Stimulated activated naive CD4-positive, alpha-beta T cell (primary cell): ENCODE data around the gene KIAA0408.
"Not testable (repeated sequence)": the region's sequence is repeated elsewhere in the genome, so short reads cannot be mapped to it uniquely, and the experiment has no call there.

ENCODE experiments used
- DNase-seq, 6 experiments: peaks; one replicate each; lab custom pipeline; 2025; lab: John Stamatoyannopoulos, UW

The KIAA0408 gene

GRCh38 chr6:127412016-127412415 is 47.2 kb downstream of the KIAA0408 start:
- DNase-seq: not testable (repeated sequence)
